ENCODE results near the gene TADA2B. TPM values are rescaled to one million over a fixed set of nuclear protein-coding genes. Genes with fewer than 3 reads are reported as not detected.

The TADA2B gene
- total RNA-seq, 2 donors from 2014 or later, result 24.0 to 27.2 TPM

DNA sequence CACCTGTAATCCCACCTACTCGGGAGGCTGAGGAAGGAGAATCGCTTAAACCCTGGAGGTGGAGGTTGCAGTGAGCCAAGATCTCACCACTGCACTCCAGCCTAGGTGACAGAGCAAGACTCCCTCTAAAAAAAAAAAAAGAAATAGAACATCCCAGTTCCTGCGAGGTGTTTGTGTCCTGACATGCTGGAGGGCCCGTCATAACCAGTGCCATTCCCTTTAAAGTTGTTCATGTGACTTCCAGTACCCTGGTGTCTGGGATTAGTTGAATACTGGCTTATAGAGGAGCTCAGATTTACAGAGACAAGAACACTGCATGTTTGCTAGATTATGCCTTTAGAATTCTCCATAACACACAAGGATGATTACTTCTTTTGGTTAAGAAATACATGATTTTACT lies 37.6 kb upstream of the TADA2B start:
- H3K9me3 ChIP-seq, result no peaks in the 10 kb centered on the region
- peaks cover 19% of the 10 kb centered on the region for H3K36me3 ChIP-seq
- no peak overlapping the region for H3K4me3 ChIP-seq
- DNase-seq, result no peak
- no peaks in the 10 kb centered on the region for H3K4me1 ChIP-seq
- intact Hi-C loops (cut with DNase I), result no loop called here
- TF ChIP-seq CTCF (IDR thresholded peaks at IDR 0.05), result no peak
- no peak overlapping the region for H3K27ac ChIP-seq
- H3K9ac ChIP-seq (ENCODE audit: low read depth in 2 of 2, low read length in 2 of 2), result no peak overlapping the region
- H3K27me3 ChIP-seq, result no peaks in the 10 kb centered on the region

DNA sequence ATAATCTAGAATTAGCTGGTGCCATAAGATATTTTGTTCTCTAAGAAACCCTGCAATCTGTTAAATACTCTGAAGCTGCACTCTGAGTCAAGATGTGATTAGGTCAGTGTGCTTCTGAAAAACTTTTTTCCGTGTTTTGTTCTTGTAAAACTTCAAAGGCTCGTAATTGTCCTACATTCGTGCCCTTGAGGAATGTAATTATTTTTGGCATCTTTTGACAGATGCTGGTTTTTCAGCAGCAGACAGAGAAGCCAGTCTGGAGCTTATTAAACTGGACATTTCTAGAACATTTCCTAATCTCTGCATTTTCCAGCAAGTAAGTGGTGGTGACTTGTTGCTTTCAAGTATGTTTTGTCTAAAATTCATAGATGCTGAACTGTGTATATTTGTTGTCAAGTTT lies 36.8 kb upstream of the TADA2B start:
- Histone ChIP-seq H3K9me3 (no peaks in the 10 kb centered on the region), H3K27me3 (no peaks in the 10 kb centered on the region), H3K27ac (no peak overlapping the region), H3K36me3 (peaks cover 10% of the 10 kb centered on the region), H3K4me1 (no peaks in the 10 kb centered on the region), H3K4me3 (no peak overlapping the region), H3K9ac (ENCODE audit: low read depth in 2 of 2, low read length in 2 of 2) (no peak overlapping the region)
- TF ChIP-seq CTCF (IDR thresholded peaks at IDR 0.05), result no peak
- intact Hi-C loops (cut with DNase I), result no loop called here
- no peak for DNase-seq

- Histone ChIP-seq H3K36me3 (peaks cover 6% of the 10 kb centered on the region), H3K9me3 (no peaks in the 10 kb centered on the region), H3K9ac (ENCODE audit: low read depth in 2 of 2, low read length in 2 of 2) (no peak overlapping the region), H3K27me3 (no peaks in the 10 kb centered on the region), H3K4me3 (no peak overlapping the region), H3K27ac (no peak overlapping the region), H3K4me1 (no peaks in the 10 kb centered on the region)
- TF ChIP-seq CTCF (IDR thresholded peaks at IDR 0.05), result no peak
- DNase-seq, result no peak
- intact Hi-C loops (cut with DNase I), result no loop called here
Measured at GRCh38 chr4:7007142-7007907, 35.8 kb upstream of the TADA2B start.

- no peaks in the 10 kb centered on the region for H3K27me3 ChIP-seq
- H3K36me3 ChIP-seq, result peaks cover 6% of the 10 kb centered on the region
- no peaks in the 10 kb centered on the region for H3K9me3 ChIP-seq
- intact Hi-C loops (cut with DNase I), result no loop called here
- no peak for TF ChIP-seq CTCF (IDR thresholded peaks at IDR 0.05)
- no peak overlapping the region for H3K9ac ChIP-seq (ENCODE audit: low read depth in 2 of 2, low read length in 2 of 2)
- H3K27ac ChIP-seq, result no peak overlapping the region
- DNase-seq, result no peak
- H3K4me1 ChIP-seq, result no peaks in the 10 kb centered on the region
- no peak overlapping the region for H3K4me3 ChIP-seq
Measured at GRCh38 chr4:7007944-7008343, 35.2 kb upstream of the TADA2B start.

DNA sequence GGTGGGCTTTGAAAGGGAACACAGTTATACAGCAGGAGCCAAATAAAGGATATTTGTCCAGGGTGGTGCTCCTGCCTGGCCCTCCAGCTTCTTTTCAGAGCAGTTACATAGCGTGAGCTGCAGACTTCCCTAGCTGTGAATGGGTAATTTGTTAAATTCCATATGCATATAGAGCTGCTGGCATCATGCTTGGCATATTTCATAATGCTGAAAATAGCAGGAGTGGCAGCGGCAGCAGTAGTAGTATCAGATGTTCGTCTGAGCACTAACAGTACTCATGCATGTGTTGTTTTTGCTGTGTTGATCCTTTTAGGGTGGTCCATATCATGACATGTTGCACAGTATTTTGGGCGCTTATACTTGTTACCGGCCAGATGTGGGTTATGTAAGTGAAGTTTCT lies 33.6 kb upstream of the TADA2B start:
- no peak overlapping the region for H3K27ac ChIP-seq
- H3K36me3 ChIP-seq, result peaks cover 8% of the 10 kb centered on the region
- H3K4me3 ChIP-seq, result no peak overlapping the region
- H3K4me1 ChIP-seq, result no peaks in the 10 kb centered on the region
- no peaks in the 10 kb centered on the region for H3K9me3 ChIP-seq
- intact Hi-C loops (cut with DNase I), result no loop called here
- no peak for TF ChIP-seq CTCF (IDR thresholded peaks at IDR 0.05)
- no peak overlapping the region for H3K9ac ChIP-seq (ENCODE audit: low read depth in 2 of 2, low read length in 2 of 2)
- no peaks in the 10 kb centered on the region for H3K27me3 ChIP-seq
- DNase-seq, result no peak
